Astrocyte (in vitro differentiated cells and primary cell): ENCODE results near the gene IFI27L1.

Source experiments
- EZH2 ChIP-seq: IDR thresholded peaks from 2 replicates; pipeline ENCODE4 v1.6.1; 2012; ENCODE audit warnings: mild to moderate bottlenecking, low read length, inconsistent platforms; ENCODE audit not compliant: insufficient read depth
- TF ChIP-seq, protein P1 (sequence below): IDR thresholded peaks from 2 replicates; pipeline ENCODE4 v1.5.1; 2011; ENCODE audit warnings: low read depth, mild to moderate bottlenecking, inconsistent platforms, low read length, moderate library complexity; ENCODE audit not compliant: insufficient read depth

DNA sequence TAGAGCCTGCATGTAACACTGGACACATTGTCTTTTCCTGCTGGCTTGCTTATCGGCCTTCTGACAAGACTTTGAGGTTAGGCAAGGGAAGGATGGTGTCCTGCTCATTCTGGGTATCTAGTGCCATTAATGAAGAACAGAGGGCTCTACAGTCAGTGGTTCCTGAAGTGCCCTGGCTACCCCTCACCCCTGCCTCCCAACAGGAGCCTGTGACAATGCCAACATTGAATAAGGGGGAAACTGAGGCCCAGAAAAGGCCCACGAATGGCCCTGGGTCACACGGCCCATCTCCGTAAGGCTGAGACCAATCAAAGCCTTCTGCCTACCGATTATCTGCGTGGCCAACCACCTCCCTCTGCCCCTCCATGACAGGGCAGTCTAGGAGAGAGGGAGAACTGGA is 46.2 kb downstream of the IFI27L1 start:
- TF ChIP-seq, protein P1, sequence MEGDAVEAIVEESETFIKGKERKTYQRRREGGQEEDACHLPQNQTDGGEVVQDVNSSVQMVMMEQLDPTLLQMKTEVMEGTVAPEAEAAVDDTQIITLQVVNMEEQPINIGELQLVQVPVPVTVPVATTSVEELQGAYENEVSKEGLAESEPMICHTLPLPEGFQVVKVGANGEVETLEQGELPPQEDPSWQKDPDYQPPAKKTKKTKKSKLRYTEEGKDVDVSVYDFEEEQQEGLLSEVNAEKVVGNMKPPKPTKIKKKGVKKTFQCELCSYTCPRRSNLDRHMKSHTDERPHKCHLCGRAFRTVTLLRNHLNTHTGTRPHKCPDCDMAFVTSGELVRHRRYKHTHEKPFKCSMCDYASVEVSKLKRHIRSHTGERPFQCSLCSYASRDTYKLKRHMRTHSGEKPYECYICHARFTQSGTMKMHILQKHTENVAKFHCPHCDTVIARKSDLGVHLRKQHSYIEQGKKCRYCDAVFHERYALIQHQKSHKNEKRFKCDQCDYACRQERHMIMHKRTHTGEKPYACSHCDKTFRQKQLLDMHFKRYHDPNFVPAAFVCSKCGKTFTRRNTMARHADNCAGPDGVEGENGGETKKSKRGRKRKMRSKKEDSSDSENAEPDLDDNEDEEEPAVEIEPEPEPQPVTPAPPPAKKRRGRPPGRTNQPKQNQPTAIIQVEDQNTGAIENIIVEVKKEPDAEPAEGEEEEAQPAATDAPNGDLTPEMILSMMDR, result no peak
- TF ChIP-seq EZH2, result no peak
